GM10248 (cell line): ENCODE measurements around the gene PMIS2.

ENCODE experiments used
- CTCF ChIA-PET: fragments of 300-600 bp; sonication (Branson Sonifier 250); formaldehyde crosslinking; extraction: SDS; loops from one replicate; lab custom pipeline; 2021; ENCODE audit warnings: antibody characterized with exemption; lab: Yijun Ruan, JAX
- POLR2A ChIA-PET: fragments of 350-650 bp; sonication (Branson Sonifier 250); formaldehyde crosslinking; extraction: SDS; loops from one replicate; lab custom pipeline; 2020; ENCODE audit warnings: antibody characterized with exemption; lab: Yijun Ruan, JAX
- DNase-seq: peaks from one replicate; pipeline ENCODE4 v3.0.0; 2012; ENCODE audit errors: extremely low spot score
- TF ChIP-seq, protein P1 (sequence below): IDR thresholded peaks from 2 replicates; pipeline ENCODE4 v1.5.1; 2012; ENCODE audit warnings: mild to moderate bottlenecking, low read depth; ENCODE audit errors: extremely low read depth, missing control alignments, control extremely low read depth

Gene PMIS2

GRCh38 chr19:35544110-35544802 is 41.7 kb upstream of the PMIS2 start:
- TF ChIP-seq, protein P1, sequence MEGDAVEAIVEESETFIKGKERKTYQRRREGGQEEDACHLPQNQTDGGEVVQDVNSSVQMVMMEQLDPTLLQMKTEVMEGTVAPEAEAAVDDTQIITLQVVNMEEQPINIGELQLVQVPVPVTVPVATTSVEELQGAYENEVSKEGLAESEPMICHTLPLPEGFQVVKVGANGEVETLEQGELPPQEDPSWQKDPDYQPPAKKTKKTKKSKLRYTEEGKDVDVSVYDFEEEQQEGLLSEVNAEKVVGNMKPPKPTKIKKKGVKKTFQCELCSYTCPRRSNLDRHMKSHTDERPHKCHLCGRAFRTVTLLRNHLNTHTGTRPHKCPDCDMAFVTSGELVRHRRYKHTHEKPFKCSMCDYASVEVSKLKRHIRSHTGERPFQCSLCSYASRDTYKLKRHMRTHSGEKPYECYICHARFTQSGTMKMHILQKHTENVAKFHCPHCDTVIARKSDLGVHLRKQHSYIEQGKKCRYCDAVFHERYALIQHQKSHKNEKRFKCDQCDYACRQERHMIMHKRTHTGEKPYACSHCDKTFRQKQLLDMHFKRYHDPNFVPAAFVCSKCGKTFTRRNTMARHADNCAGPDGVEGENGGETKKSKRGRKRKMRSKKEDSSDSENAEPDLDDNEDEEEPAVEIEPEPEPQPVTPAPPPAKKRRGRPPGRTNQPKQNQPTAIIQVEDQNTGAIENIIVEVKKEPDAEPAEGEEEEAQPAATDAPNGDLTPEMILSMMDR: no peak
- ChIA-PET POLR2A (no interaction called here), CTCF (interaction anchor here (1.3 to 4.2 kb wide), 4 partner anchors 10 to 191 kb away, joined by 3 to 22 read pairs (median 4); no protein-coding TSS in a partner anchor)
- no peak for DNase-seq

- POLR2A ChIA-PET: interaction anchor here (0.5 kb wide), 1 partner anchor 204 kb away, joined by 3 read pairs; no protein-coding TSS in a partner anchor
- TF ChIP-seq, protein P1: no peak
- CTCF ChIA-PET: interaction anchor here (1.3 to 4.2 kb wide), 2 partner anchors 11 to 36 kb away, joined by 3 to 22 read pairs; no protein-coding TSS in a partner anchor
- DNase-seq: peak; percentile 98
Measured at GRCh38 chr19:35545001-35545854, 40.7 kb upstream of the PMIS2 start, which contains the start of gene TMEM147. Gene TMEM147 (plus strand): TSS chr19:35545626. CDS start chr19:35545740, 114 bp downstream.

GRCh38 chr19:35545855-35546381 is 40.1 kb upstream of the PMIS2 start:
- DNase-seq: peak; percentile 76
- ChIA-PET CTCF (interaction anchor here (4.4 kb wide), 1 partner anchor 12 kb away, joined by 44 read pairs; no protein-coding TSS in a partner anchor), POLR2A (no interaction called here)
- TF ChIP-seq, protein P1: no peak

- DNase-seq: no peak
- ChIA-PET POLR2A (no interaction called here), CTCF (interaction anchor here (3.2 to 4.4 kb wide), 2 partner anchors 11 to 36 kb away, joined by 14 to 44 read pairs; no protein-coding TSS in a partner anchor)
- TF ChIP-seq, protein P1: no peak
Measured at GRCh38 chr19:35546532-35546931, 39.4 kb upstream of the PMIS2 start.

DNA sequence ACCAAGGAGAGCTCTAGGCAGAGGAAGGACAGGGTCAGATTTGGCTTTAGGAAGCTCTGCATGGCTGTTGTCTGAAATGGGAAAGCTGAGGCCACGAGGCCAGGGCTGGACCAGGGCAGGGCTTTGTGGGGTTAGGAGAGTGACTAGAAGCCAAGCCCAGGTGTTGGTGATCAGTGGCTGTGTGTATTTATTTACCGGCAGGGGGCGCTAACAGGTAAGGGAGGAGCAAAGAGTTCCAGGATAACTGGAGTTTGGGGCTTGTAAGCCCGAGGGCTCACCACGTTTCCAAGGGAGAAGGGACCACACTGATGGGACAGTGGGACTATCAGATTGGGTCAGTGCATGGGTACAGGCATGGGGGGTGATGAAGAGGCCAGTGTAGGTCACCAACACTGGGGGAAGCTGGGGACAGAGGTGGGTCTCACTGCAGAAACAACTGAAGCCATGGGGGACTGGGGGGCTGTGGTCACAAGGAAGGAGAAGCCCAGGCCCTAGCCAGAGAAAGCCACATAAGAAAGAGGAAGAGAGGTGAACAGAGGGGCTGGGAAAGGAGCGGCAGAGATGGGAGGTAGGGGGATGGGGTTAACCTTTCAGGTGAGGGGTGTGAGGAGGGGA is 36.7 kb upstream of the PMIS2 start:
- ChIA-PET CTCF (interaction anchor here (0.7 to 4.4 kb wide), 29 partner anchors 8 to 383 kb away, joined by 3 to 49 read pairs (median 4); partner anchors contain the start of genes ATP4A, HAUS5 and PMIS2), POLR2A (no interaction called here)
- DNase-seq: peak; percentile 81
- TF ChIP-seq, protein P1: peak; percentile 84
